ENCODE measurements around the gene HOXC5.

HOXC5 gene

GRCh38 chr12:54042970-54043853 lies 10.4 kb downstream of the HOXC5 start:
- TF ChIP-seq CTCF (IDR thresholded peaks at IDR 0.05; ENCODE audit: low read depth, low read length, missing control alignments) = no peak
- in situ Hi-C loops (cut with HindIII; ENCODE audit: low sequenced_read_pairs) = no loop called here
- no peak overlapping the region for H3K4me3 ChIP-seq (ENCODE audit: low read depth, low read length)
- no peak for DNase-seq (ENCODE audit: low read depth)

- TF ChIP-seq CTCF (IDR thresholded peaks at IDR 0.05; ENCODE audit: low read depth, low read length, missing control alignments) = no peak
- no peak overlapping the region for H3K4me3 ChIP-seq (ENCODE audit: low read depth, low read length)
- DNase-seq (ENCODE audit: low read depth) = no peak
- in situ Hi-C loops (cut with HindIII; ENCODE audit: low sequenced_read_pairs) = no loop called here
Measured at GRCh38 chr12:54044425-54045103, 11.7 kb downstream of the HOXC5 start.

GRCh38 chr12:54045401-54045800 lies 12.6 kb downstream of the HOXC5 start:
- no peak overlapping the region for H3K4me3 ChIP-seq (ENCODE audit: low read depth, low read length)
- DNase-seq (ENCODE audit: low read depth) = no peak
- TF ChIP-seq CTCF (IDR thresholded peaks at IDR 0.05; ENCODE audit: low read depth, low read length, missing control alignments) = no peak
- in situ Hi-C loops (cut with HindIII; ENCODE audit: low sequenced_read_pairs) = no loop called here

GRCh38 chr12:54045868-54046521 lies 13.1 kb downstream of the HOXC5 start:
- in situ Hi-C loops (cut with HindIII; ENCODE audit: low sequenced_read_pairs) = no loop called here

GRCh38 chr12:54046809-54047159 lies 13.9 kb downstream of the HOXC5 start:
- in situ Hi-C loops (cut with HindIII; ENCODE audit: low sequenced_read_pairs) = no loop called here
- DNase-seq (ENCODE audit: low read depth) = no peak
- no peak for TF ChIP-seq CTCF (IDR thresholded peaks at IDR 0.05; ENCODE audit: low read depth, low read length, missing control alignments)
- H3K4me3 ChIP-seq (ENCODE audit: low read depth, low read length) = no peak overlapping the region

More at GRCh38 chr12:54045868-54046521, 13.1 kb downstream of the HOXC5 start:
- no peak for DNase-seq (ENCODE audit: low read depth)
- no peak overlapping the region for H3K4me3 ChIP-seq (ENCODE audit: low read depth, low read length)
- no peak for TF ChIP-seq CTCF (IDR thresholded peaks at IDR 0.05; ENCODE audit: low read depth, low read length, missing control alignments)

GRCh38 chr12:54047160-54047963 lies 14.5 kb downstream of the HOXC5 start:
- DNase-seq (ENCODE audit: low read depth) = no peak
- no peak for TF ChIP-seq CTCF (IDR thresholded peaks at IDR 0.05; ENCODE audit: low read depth, low read length, missing control alignments)
- no peak overlapping the region for H3K4me3 ChIP-seq (ENCODE audit: low read depth, low read length)
- in situ Hi-C loops (cut with HindIII; ENCODE audit: low sequenced_read_pairs) = no loop called here
